ENCODE results near the gene SLAIN1.

DNA sequence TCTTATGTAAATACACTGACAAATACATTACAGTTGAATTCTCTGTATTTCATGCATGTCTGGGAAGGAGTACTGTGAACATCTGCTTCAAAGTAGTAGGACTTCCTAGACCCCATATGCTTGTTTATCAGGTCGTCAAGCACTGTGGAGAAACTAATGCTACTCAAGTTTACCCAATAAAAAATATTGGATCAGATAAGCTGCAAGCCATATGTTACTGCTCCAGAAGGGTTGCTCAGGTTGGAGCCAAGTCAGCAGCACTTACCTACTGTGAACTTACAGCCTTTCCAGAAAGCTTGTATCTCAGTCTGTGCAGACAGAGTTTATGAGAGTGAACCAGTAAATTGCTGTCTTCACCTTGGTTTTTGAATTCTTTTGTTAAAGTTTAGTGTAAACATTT is 36.2 kb downstream of the SLAIN1 start:
- TF ChIP-seq, protein P1, sequence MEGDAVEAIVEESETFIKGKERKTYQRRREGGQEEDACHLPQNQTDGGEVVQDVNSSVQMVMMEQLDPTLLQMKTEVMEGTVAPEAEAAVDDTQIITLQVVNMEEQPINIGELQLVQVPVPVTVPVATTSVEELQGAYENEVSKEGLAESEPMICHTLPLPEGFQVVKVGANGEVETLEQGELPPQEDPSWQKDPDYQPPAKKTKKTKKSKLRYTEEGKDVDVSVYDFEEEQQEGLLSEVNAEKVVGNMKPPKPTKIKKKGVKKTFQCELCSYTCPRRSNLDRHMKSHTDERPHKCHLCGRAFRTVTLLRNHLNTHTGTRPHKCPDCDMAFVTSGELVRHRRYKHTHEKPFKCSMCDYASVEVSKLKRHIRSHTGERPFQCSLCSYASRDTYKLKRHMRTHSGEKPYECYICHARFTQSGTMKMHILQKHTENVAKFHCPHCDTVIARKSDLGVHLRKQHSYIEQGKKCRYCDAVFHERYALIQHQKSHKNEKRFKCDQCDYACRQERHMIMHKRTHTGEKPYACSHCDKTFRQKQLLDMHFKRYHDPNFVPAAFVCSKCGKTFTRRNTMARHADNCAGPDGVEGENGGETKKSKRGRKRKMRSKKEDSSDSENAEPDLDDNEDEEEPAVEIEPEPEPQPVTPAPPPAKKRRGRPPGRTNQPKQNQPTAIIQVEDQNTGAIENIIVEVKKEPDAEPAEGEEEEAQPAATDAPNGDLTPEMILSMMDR (IDR thresholded peaks at IDR 0.05) = no peak
- TF ChIP-seq POLR2A (IDR thresholded peaks at IDR 0.05) = no peak
- TF ChIP-seq EP300 (IDR thresholded peaks at IDR 0.05) = no peak
- TF ChIP-seq POLR2AphosphoS5 (IDR thresholded peaks at IDR 0.05) = no peak

Data from suprapubic skin (tissue), 4 donors.